ENCODE data around the gene GRIN3B.

GRIN3B gene

DNA sequence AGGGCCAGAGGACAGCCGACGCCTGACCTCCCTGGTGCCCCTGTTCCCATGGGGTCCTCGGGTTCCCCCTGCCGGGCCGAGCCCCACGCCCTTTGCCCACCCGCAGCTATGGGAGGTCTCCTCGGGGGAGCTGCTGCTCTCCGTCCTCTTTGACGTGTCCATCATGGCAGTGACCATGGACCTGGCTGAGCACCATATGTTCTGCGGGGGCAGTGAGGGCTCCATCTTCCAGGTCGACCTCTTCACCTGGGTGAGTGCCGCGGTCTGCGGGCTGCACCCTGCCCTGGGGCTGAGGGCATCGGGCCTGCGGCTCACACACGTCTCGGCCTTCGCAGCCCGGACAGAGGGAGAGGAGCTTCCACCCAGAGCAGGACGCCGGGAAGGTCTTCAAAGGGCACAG lies 9.5 kb upstream of the GRIN3B start:
- no peak for DNase-seq (ENCODE audit: low read depth in 2 of 2)

DNA sequence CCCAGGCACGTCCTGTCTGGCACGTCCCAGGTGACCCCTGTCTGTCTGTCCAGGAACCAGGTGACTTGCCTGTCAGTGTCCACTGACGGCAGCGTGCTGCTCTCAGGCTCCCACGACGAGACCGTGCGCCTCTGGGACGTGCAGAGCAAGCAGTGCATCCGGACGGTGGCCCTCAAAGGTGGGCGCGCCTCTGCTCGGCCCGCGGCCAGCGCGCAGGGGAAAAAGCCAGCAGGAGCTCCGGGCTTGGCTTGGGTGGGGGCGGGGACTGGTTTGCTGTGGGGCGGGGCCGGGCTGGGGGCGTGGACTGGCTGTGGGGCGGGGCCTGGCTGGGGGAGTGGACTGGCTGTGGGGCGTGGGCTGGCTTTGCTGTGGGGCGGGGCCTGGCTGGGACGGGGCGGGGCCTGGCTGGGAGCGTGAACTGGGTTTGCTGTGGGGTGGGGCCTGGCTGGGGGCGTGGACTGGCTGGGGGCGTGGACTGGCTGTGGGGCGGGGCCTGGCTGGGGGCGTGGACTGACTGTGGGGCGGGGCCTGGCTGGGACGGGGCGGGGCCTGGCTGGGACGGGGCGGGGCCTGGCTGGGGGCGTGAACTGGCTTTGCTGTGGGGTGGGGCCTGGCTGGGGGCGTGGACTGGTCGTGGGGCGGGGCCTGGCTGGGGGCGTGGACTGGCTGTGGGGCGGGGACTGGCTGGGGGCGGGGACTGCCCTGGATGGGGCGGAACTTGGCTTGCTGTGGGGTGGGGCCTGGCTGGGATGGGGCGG lies 8.9 kb upstream of the GRIN3B start:
- DNase-seq (ENCODE audit: low read depth in 2 of 2), result peak; percentile 75 to 88

DNA sequence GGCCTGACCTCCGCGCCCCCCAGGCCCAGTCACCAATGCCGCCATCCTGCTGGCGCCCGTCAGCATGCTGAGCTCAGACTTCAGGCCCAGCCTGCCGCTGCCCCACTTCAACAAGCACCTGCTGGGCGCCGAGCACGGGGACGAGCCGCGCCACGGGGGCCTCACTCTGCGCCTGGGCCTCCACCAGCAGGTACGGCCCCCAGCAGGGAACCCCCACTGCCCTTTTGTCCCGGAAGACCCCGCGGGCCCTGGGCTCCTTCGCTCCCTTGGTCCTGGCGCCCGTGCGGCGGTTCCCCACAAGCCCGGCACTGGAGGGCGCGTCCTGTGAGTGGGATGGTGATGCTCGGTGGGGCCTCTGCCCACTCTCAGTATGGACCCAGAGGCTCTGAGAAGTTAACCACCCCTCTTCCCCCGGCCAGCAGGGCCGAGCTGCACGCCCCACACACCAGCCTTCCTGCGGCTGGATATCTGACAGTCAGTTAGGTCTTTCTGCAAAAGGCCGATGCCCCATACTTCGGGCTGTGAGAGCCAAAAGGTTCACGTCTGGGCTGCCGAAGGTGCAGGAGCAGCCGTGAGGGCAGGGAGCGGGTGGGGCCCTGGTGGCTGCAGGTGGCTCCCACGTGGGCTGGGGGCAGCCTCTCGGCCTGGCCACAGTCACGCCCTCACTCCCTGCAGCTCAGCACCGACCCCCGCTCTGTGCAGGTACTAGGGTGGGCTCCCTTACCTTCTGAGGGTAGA lies 8.1 kb upstream of the GRIN3B start:
- DNase-seq (ENCODE audit: low read depth in 2 of 2), result no peak

DNA sequence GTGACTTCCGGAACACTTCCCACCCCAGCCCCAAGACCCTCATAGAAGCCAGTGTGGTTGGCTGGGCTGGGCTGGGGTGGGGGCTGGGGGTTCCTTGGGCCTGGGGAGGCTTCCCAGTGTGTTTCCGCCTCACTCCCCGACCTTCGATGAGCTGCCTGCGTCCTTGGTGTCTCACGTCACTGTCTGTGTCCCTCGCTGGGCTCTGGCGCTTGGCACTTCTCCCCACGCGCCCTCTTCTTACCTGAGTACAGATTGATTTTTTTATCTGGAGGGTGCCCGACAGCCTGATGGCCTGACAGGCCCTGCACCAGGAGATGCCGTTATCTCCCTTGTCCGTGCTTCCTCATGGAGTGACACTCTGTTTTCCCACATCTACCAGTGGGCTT lies 7.6 kb upstream of the GRIN3B start:
- no peak for DNase-seq (ENCODE audit: low read depth in 2 of 2)

DNA sequence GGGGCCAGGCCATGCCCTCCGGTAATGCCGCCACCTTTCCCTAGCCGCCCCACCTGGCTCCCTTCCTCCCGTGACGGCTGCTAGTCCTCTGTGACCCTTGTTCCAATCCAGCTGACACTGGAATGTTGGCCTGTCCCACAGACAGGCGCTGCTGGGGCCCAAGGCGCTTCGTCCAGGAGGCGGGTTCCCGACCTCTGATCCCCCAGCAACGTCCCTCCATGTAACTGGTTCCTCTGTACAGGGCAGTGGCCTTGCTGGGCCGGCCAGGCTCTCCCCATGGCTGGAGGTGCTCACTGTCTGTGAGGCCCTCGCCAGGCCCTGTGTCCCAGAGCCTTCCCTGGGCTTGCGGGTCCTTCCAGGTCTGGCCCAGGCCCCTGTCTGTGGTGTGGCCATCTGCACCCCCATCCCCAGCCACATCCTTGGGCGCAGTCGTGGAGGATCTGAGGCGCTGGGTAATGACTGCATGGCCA lies 6.8 kb upstream of the GRIN3B start:
- no peak for DNase-seq (ENCODE audit: low read depth in 2 of 2)

DNA sequence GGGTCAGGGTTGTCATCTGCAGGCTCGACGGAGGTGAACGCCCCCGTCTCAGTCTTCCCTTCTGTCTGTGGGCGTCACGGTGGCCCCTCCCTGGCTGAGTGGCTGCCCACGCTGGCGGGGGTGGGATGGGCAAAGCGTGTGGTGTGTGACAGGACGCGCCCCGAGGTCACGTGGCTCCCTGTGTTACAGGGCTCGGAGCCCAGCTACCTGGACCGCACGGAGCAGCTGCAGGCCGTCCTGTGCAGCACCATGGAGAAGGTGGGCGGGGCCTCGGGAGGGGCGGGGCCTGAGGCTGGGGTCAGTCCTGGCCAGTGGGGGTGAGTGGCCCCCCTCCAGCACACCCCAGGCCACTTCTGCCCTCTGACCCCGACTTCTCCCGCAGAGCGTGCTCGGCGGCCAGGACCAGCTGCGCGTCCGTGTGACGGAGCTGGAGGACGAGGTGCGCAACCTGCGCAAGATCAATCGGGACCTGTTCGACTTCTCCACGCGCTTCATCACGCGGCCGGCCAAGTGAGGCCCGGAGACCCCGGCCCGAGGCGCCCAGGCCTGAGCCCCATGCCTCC lies 6.3 kb upstream of the GRIN3B start:
- DNase-seq (ENCODE audit: low read depth in 2 of 2), result no peak

DNA sequence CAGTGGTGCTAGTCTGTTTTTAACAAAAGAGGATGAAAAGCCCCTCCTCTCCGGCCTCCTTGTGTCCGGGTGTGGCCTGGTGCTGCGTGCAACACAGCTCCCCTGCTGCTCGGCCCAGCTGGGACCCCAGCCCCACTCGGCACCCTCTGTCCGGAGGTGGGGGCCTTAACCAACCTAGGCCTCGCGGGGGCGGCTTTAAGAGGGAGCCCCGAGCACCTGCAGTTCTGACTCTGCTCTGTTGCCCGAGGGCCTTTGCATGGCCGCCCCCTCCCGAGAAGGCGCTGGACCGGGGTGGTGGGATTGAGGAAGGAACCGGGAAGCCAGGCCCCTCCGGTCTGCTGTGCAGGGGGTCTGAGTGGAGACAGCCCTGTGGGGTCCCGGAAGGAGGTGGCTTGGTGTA lies 5.7 kb upstream of the GRIN3B start:
- no peak for DNase-seq (ENCODE audit: low read depth in 2 of 2)

DNA sequence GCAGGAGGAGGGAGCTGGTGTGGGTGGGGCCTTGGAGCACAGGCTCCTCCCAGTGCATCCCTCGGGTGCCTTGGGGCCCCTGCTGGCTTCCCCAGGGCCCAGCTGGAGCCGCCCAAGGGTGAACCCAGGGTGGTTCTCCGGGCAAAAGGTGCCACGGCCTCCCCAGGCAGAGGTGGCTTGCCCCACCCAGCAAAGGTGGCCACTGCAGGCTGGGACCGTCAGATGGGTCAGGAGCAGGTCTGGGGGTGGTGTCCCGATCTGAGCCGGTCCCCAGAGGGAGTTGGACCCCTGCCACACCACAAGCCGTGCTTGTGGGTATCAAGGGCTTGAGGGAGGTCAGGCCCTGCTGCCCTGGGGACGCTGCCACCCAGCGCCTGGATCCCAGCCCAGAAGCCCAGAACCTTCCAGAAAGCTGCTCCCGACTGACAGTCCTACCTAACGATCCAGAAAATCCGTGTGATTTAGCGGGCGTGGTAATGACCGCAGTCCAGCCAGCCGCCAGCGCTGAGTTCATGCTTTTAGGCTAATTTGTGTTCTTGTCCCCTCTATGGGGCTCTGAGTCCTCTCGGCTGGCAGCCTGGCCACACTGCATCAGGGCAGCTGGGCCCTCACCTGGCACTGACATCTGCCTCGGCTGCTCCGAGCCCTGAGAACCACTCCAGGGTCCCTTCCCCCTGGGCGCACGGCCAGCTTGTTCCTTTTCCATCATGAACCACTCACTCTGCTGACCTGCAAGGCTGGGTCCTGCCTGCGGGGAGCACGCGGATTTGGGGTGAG lies 5.0 kb upstream of the GRIN3B start:
- DNase-seq (ENCODE audit: low read depth in 2 of 2), result no peak

DNA sequence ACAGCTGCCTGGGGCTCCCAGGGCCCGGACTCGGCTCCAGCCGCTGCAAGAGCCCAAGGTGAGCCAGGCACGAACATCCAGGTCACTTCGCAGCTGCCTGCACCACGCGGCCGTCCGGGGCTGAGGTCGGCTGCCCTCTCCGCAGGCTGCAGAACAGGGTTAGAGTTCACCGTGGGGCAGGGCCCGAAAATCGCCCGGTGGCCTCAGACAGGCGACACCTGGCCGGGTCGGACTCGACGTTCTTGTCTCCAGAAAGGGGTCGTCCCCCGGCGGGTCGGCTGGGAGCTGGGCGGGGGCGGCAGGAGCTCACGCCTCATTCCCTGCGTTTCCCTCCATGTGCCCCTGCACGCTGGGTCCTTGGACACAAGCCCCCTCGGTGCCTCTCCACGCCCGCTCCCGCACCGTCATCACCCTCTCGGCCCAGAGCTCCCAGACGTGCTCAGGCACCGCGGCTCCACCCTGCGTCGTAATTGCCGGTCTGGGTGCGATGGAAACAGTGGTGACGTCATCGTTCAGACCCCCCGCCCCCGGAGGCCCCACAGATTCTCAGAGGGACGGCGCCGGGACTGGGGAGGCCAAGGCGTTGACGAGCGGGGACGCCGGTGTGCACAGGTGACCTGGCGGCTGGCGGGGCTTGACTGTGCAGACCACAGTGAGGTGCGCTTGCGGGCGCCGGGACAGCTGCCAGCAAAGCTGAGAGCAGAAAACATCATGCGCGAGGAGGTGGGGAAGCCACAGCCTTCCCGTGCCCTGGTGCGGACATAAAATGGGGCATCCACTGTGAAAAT lies 4.0 kb upstream of the GRIN3B start:
- DNase-seq (ENCODE audit: low read depth in 2 of 2), result peak; percentile 36 to 60

DNA sequence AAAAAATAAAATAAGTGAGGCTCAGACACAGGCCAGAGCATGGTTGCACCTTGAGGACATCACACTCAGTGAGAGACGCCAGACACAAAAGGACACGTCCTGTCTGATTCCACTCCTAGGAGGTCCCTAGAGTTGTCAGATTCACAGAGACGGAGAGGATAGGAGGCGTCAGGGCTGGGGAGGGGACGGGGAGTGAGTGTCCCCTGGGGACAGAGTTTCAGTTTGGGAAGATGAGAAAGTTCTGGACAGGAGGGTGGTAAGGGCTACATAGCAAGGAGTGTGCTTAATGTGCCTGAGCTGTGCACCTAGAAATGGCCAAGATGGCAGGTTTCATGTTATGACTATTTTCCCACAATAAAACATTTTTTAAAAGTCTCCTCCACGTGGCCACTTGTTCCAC lies 2.2 kb upstream of the GRIN3B start:
- no peak for DNase-seq (ENCODE audit: low read depth in 2 of 2)

DNA sequence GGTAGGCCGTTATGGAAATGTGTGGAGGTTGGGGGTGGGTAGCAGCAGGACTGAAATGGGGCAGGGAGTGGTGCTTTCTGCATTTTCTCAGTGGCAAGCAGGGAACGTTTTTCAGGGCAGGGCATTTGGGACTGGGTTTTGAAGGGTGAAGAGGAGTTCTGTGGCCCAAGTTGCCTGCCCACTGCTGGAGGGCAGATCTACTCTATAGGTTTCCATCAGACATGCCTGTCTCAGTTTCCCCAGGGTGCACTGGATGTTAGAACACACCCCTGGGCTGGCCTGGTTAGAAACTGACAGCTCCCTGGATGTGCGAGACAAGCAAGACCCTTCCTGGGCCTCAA lies 870 bp upstream of the GRIN3B start:
- no peak for DNase-seq (ENCODE audit: low read depth in 2 of 2)

DNA sequence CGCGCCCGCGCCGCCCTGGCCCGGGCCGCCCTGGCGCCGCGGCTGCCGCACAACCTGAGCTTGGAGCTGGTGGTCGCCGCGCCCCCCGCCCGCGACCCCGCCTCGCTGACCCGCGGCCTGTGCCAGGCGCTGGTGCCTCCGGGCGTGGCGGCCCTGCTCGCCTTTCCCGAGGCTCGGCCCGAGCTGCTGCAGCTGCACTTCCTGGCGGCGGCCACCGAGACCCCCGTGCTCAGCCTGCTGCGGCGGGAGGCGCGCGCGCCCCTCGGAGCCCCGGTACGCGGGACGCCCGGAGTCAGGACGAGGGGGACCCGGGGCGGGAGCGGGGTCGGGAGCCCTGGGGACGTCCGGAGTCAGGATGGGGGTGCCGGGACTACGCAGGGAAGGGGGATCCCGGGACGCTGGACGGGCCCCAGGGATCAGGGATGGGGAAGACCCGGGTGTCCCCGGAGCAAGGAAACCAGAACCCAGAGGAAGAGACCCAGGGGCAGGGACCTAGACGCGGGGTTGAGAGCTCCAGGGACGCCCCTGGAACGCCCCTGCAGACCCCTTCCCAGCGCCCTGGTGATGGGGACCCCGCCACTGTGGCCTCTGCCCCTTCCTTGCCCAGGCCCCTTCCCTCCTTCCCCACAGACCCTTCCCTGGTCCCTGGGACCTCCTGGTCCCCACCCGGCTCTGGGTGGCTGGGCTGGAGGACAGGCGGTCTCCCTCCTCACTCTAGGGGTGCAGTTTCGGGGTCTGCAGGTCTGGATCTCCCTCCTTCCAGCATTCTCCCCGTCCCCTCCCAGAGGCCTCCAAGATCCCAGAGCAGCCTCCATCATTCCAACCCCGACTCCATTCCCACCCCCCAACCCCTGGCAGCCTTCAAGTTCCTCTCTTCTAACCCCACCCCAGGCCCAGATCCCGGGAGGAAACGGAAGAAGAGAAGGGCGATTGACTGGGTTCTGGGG lies 645 bp downstream of the GRIN3B start:
- no peak for DNase-seq (ENCODE audit: low read depth in 2 of 2)

DNA sequence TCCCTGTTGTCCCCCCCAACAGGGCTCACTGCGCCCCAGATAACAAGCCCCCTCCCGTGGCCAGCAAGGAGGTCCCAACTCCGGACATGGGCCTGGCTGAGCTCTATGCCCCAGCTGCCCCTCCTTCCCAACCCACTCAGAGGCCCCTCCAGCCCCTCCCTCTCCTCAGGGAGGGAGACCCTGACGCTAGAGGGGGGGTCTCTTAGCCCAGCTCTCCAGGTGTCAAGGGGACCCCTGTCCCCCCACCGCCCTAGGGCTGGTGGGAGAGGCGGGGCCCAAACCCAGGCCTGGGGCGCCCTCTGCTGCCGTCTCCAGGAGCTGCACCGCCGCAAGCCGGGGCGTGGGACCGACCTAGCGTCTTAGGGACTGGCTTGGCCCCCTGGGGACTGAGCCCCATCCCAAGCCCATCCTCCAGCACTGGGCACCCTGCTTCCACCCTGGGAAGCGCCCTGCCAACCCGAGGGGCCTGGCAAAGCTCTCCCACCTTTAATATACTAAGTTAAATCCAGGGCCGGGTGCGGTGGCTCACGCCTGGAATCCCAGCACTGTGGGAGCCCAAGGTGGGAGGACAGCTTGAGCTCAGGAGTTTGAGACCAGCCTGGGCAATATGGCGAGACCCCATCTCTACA lies 1.4 kb downstream of the GRIN3B start:
- DNase-seq (ENCODE audit: low read depth in 2 of 2), result peak in 1 of 2 donors; percentile 65

DNA sequence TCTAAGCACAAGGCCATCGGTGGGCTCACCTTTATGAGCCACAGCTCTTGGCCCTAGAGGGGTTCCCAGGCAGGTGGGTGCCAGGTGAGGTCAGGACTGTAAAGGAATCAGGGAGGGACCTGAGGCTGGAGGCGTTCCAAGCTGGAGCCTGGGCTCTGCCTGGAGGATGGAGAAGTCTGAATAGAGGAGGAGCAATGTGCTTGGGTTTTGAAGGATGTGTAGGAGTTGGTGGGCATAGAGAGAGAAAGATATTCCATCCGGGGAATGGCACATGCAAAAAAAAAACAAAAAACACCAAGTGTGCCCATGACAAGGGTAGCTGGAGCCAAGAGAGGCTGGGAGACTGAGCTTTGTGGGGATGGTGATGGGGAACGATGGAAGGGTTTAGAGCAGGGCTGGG lies 2.4 kb downstream of the GRIN3B start:
- DNase-seq (ENCODE audit: low read depth in 2 of 2), result no peak

DNA sequence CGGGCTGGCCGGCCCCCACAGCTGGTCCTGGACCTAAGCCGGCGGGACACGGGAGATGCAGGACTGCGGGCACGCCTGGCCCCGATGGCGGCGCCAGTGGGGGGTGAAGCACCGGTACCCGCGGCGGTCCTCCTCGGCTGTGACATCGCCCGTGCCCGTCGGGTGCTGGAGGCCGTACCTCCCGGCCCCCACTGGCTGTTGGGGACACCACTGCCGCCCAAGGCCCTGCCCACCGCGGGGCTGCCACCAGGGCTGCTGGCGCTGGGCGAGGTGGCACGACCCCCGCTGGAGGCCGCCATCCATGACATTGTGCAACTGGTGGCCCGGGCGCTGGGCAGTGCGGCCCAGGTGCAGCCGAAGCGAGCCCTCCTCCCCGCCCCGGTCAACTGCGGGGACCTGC lies 3.1 kb downstream of the GRIN3B start:
- DNase-seq (ENCODE audit: low read depth in 2 of 2), result no peak

DNA sequence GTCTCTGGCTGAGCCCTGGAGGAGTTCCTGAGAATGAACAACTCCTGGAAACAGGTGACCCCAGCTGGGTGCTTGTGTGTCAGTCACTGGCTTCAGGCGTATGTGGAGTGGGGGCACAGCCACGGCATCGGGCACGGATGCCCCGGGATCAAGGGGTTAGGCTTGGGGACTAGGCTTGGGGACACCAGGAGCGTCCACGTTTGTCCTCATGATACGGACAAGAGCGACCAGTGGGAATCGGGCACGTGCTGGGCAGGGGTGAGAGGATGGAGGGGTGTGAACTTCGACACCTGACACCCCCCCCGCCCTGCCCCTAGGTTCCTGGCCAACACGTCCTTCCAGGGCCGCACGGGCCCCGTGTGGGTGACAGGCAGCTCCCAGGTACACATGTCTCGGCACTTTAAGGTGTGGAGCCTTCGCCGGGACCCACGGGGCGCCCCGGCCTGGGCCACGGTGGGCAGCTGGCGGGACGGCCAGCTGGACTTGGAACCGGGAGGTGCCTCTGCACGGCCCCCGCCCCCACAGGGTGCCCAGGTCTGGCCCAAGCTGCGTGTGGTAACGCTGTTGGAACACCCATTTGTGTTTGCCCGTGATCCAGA lies 4.1 kb downstream of the GRIN3B start:
- no peak for DNase-seq (ENCODE audit: low read depth in 2 of 2)

DNA sequence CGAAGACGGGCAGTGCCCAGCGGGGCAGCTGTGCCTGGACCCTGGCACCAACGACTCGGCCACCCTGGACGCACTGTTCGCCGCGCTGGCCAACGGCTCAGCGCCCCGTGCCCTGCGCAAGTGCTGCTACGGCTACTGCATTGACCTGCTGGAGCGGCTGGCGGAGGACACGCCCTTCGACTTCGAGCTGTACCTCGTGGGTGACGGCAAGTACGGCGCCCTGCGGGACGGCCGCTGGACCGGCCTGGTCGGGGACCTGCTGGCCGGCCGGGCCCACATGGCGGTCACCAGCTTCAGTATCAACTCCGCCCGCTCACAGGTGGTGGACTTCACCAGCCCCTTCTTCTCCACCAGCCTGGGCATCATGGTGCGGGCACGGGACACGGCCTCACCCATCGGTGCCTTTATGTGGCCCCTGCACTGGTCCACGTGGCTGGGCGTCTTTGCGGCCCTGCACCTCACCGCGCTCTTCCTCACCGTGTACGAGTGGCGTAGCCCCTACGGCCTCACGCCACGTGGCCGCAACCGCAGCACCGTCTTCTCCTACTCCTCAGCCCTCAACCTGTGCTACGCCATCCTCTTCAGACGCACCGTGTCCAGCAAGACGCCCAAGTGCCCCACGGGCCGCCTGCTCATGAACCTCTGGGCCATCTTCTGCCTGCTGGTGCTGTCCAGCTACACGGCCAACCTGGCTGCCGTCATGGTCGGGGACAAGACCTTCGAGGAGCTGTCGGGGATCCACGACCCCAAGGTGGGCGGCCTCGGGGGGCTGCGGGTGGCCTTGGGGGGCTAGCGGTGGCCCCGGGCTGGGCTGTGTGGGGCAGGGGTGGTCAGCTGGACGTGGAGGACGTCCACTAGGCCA lies 4.8 kb downstream of the GRIN3B start:
- no peak for DNase-seq (ENCODE audit: low read depth in 2 of 2)

DNA sequence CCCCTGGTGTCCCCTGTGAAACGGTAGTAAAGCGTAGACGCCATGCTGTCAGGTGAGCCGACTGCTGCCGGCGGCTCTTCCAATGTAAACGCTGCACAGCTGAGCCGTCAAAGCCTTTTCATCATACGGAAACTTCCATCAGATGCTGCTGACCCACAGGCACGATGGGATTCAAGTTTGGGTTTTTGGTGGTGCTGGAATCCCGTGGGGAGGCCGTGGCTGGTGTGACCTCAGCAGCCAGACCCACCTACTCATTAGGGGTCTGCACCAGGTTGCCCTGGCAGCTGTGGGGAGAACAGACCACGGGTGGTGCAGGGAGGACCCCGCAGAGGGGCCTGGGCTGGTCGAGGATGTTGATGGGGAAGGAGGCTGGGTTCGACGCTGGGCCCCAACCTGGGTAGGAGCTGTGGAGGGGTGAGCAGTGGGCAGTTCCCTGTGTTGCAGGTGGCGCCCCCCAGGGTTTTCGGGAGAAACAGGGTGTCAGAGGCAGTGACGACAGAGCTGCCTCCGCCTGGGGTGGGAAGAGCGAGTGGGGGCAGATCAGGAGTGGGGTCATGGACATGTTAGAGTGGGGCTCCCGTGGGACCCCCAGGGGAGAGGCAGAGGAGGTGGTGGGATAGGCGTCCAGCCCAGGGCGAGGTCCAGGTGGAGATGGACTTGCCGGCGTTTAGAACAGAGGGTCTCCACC lies 6.6 kb downstream of the GRIN3B start:
- no peak for DNase-seq (ENCODE audit: low read depth in 2 of 2)
